Measurements from ENCODE around the gene RPA1. TPM values are rescaled to one million over a fixed set of nuclear protein-coding genes. Genes with fewer than 3 reads are reported as not detected.

Gene RPA1
- total and polyA plus RNA-seq, 9 of the 15 experiments (the other 6 are each of a cell fraction or from before 2014, with no cell fraction given), result 25.2 to 125 (median 47.4) TPM

GRCh38 chr17:1861391-1862010, 31.7 kb downstream of the RPA1 start (continued):
- TF ChIP-seq HNRNPH1 (optimal IDR thresholded peaks at IDR 0.05; ENCODE audit: low read depth, low read length) (no peak), CTBP1 (IDR thresholded peaks at IDR 0.05; ENCODE audit: borderline replicate concordance) (no peak), CREB5 (CRISPR knock-in tag; IDR thresholded peaks at IDR 0.05) (no peak), SNAPC5 (CRISPR knock-in tag; IDR thresholded peaks at IDR 0.05) (no peak), BRF2 (IDR thresholded peaks at IDR 0.05; ENCODE audit: borderline replicate concordance, insufficient read depth, insufficient read length) (no peak), ELF1 (tag; IDR thresholded peaks at IDR 0.05) (no peak), ETS2 (tag; IDR thresholded peaks at IDR 0.05; ENCODE audit: borderline replicate concordance, poor library complexity, severe bottlenecking) (no peak)
